Stimulated activated CD4-positive, alpha-beta T cell treated with anti-CD3 and anti-CD28 coated beads, Interleukin-12 subunit alpha, Interleukin-12 subunit beta, amount 100 ng/mL, for 24 hours (primary cell): ENCODE results near the gene NINL.

ENCODE experiments used
- DNase-seq, 2 experiments: peaks; one replicate each; pipeline ENCODE4 v3.0.0-alpha.2; 2020; ENCODE audit warnings: low read depth in 2 of 2

Gene NINL

DNA sequence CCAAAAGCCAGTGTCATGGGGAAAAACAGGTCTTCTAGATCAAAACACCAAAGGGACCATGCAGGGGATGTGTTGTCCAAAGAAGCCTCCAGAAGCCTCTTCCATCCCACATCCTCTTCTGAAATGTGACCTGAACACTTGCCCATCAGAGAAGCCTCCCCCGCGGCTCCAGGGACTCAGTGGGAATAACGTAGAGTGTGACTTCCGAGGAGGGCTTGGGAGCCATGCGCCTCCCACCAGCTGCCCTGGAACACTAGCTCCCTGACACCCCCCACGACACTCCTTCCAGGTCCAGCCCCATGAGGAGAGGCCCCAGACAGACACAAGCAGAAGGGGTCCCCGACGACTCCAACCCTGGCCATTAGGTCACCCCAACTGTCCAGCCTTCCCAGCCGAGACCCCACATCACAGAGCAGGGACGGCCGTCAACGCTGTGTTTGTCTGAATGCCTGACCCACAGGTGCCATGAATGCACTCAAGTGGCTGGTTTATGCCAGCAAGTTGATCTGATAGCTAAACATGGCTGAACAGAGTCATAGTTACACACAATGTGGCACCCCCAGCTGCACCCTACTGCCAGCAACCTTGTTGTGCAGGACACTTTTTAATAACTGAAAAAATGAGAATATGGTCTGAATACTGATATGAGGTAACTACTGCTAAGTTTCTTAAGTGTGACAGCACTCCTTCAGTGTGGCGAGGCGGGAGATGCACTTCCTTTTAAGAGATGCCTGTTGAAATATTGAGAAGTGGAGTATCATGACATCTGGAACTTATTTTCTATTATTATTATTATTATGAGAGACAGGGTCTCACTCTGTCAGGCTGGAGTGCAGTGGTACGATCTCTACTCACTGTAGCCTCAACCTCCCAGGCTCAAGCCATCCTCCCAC is 119.8 kb downstream of the NINL start:
- DNase-seq, result no peak

DNA sequence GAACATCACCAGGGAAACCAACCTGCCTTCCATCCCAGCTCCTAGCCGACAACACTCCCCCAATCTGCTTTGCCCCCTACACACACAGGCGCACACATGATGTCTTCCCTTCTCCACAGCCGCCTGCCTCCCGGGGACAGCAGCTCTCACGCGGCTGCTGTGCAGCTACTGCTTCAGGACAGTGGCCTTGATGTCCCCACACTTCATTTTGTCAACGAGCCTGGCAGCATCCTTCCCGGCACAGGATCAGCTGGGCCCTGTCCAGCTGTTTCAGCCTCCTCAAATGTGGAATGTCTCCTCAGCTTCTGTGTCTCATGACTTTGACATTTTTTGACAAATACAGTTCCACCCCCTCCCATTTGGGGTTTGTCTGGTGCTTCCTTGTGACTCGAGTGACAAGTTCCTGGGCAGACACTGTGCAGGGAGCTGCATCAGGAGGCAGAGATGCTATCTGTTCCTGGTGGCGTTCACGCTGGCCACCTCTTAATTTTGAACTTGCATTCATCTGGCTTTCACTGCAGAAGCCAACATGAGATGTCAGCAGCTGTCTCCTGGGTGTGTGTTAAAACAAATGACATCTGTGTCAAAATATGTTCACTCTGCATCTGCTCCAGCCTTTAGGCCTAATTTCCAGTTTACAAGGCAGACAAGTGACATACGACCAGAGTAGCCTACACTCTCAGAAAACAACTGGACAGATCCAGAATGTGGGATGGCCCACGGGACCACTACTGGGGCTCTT is 120.7 kb downstream of the NINL start:
- no peak for DNase-seq

DNA sequence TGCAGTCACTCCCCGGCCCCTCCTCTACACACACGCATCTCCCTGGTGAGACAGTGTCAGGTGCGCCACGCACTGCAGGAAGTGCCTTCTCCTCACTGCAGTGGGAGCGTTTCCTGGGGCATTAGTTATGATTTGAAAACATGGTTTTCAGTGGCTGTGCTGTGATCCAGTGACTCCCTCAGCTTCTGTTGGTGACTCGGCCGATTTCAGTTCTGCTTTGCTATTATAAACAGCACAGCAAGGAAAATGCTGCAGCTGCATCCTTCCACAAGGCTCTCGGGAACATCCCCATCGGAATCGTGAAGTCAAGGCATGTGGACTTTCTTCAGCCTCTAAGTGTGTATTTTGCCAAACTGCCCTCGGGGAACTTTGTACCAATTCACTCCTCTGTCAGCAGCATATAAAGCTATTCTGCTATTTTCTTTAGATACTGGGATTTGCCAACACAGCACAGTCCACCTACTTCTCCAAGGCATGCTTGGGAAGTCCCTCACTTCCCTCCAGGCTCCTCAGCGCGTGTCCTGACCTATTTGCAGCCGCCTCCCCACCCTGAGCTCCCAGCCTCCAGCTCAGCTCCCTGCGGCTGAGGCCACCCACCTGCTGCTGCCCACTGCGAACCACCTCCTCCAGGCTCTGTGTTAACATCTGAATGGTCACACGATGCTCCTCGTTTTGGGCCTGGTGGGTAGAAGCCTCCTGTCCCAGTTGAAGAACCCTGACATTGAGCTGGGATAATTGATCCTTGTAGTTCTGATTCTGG is 123.4 kb downstream of the NINL start:
- no peak for DNase-seq

DNA sequence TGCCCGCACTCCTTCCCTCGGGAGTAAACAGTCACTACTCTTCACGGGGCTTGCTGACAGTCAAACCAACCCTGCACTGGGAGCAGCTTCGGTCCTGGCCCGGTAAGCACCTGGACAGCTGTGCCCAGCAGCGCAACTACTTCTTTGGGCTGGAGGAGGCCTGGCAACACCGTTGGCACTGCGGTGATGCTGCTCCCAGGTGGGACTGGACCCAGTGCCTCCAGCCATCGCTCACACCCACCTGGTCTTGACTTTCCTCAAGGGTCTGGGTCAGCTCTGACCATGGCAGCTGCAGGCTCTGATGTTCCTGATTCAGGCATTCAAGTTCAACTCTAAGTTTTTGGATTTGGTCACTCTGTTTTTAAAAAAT is 124.1 kb downstream of the NINL start:
- no peak for DNase-seq

GRCh38 chr20:25460566-25461280 is 124.6 kb downstream of the NINL start:
- no peak for DNase-seq

DNA sequence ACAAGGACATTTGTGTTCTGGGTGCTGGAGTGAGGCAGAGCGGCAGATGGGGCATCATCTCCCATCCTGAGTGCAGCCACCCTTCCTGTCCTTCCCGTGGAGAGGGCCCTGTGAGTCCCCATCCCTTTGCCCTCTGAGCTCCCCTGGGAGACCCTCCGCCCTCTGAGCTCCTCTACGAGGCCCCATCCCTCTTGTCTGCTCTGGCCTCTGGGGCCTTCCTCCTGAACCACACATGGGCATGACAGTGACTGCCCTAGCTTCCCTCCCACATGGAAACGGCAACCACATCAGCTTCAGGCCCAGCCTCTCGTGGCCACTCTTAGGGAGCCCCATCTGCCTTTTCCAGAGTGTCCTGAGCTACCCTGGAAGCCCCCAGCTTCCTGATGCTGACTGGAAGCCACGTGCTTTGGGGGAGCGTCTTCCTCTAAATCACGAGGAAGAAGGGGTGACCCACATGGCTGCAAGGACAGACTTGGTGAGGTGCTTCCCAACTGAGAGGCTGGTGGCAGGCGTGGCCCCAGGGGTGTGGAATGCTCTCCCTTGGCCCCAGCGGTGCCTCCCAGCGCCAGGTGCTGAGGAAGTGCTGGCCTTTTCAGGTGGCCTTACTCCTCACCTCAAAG is 125.3 kb downstream of the NINL start:
- DNase-seq, result no peak

DNA sequence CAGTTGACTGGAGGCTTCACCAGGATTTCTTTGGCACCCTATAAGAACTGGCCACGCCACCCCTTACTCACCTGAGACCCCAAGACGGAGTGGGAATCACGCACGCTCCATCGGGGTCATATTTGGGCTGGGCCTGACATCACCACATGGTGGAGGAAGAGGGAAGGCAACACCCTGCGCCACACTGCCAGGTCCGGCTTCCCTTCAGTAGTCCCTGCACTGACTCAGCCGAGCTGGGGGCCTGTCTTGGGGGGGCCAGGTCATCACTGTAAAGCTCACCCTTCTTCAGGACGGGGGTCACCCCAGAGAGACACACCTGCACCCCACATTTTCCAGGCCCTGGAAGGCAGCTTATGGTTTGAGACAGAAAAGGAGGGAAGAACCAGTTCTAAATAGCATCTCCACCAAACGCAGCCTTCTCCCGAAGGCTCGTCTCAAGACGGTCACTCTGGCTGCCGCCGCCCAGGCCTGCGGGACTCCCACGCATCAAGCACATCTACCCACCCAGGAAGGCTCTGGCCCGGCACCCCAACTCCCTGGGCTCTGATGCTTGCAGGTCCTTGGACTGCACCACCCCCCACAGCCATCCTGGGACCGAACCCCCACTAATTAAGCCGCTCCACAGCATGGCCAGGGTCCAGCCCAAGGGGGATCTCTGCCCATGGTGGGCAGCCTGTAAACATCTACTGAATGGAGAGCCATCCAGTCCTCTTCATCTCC is 126.1 kb downstream of the NINL start:
- no peak for DNase-seq

DNA sequence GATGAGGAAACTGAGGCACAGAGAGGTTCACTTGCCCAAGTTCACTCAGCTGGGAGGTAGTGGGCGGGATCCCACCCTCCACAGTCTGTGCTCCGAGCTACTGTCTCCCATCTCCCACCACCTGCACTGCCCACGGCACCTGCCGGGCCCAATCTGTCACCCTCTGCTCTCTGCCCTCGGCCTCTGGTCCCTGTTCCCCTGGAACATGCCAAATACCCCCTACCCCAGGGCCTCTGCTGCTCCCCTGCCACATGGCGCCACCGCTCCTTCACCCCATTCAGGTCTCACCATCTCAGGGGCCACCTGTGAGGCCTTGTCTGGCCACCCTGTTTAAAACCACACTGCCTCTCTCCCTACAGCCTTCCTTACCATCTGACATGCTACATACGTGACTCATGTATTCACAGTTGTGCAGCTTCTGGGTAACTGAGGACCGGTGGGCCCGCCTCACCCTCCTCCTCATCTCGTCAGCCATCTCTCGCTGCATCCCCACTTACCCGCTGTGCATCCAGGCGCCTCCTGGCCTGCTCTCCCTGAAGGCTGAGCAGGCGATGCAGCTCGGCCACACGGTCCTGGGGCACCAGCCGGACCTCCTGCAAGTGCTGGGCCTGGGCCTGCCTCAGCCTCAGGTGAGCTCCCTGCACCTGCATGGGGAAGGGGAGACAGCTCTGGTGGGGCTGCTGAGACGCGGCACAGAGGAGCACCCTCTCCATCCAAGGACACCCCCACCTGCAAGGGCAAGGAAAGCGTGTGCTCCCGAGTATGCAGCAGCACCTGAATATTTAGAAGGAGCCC is 127.2 kb downstream of the NINL start:
- no peak for DNase-seq

- no peak for DNase-seq
Observed at GRCh38 chr20:25454153-25454900, 131.0 kb downstream of the NINL start.

DNA sequence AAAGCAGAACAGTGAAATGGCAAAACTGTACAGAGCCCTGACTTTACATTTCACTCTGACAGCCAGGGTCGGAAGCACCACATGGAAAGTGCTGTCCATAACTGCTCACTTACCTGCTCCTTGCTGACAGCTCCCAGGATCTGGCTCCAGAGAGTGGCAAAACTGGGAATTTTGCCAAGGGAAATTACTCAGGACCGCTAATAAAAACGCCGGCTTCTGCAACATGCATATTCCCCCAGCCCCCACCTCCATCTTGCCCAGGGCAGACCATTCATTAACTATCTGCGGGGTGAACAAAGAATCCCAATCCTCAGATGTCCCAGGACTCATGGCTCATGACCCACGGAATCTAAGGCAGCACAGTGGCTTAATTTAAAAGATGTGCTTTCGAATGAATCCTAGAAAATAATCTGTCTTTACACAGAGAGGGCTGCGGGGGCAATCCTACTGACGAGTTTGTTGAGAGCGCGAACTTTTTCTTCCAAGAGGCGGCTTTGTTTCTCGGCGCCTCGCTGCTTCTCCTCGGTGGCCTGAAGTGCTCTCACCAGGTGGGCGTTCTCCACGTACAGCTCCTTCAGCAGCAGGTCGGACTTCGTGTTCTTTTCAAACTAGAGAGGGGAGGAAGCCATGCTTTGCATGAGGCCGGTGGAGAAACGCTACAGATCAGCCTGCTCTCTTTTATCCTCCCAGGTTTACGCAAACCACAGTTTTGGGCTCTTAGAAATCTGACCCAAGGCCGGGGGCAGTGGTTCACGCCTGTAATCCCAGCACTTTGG is 132.1 kb downstream of the NINL start:
- DNase-seq, result no peak

DNA sequence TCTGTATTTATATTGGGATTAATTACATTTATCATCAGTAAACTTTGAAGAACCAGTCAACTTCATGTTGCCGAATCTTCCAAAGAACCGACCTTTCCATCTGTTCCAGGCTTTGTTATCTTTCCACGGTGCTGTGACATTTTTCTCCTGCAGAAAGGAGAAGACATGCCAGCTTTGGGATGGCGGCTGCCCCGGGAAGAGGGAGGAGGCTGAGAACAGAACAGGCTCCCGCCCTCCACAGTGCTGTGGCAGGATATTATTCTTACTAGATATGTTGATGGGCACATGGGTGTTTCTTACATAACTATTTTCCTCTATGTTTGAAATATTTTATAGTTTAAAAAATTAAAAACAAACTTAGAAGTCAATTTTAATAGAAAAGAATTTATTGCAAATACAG is 133.0 kb downstream of the NINL start:
- no peak for DNase-seq

DNA sequence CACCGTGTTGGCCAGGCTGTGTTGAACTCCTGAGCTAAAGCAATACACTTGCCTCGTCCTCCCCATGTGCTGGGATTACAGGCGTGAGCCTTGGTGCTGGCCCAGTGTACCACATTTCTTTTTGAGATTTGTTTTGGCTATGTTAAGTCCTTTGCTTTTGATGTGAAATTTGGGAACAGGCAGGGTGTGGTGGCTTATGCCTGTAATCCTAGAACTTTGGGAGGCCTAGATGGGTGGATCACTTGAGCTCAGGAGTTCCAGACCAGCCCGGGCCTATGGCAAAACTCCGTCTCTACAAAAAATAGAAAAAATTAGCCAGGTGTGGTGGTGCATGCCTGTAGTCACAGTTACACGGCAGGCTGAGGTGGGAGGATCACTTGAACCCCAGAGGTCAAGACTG is 137.7 kb downstream of the NINL start:
- no peak for DNase-seq

DNA sequence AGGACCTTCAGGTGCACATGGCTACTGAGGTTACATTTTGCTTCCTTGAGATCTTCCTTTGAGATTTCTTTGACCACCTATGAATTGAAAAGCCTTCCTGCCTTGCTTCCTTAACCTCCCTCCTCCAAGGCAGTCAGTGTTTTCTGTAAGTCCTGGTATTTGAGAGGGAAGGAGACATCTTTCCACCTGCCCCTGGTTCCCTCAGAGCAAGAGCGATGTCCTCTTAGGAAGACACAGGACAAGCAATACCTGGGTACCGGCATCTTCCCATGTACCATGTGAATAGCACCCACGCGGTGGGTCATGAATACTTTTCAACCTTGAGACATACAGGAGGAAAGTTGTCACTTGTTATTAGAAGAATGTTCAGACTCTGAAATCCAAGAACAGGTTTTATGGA is 140.8 kb downstream of the NINL start:
- no peak for DNase-seq

- DNase-seq, result no peak
Observed at GRCh38 chr20:25439328-25439727, 146.0 kb downstream of the NINL start.

DNA sequence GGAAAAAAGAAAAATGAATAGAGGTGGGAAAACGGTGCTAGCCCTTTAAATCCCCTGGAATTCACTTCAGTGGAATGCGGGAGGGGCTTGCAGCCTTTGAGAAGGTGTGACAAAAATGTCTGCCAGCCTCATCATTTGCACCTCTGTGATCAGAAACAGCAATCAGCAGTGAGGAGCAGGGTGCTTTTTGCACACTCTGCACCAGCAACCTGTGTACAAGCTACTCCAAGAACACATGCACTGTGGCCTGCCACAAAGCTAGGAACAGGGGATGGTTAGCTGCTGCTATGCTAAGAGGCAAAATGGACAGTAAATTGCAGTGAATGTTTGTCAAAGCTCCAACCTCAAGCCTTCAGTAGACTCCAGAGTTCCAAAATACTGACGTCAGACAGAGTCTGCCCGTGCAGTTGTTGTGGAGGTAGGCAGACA is 148.2 kb downstream of the NINL start:
- no peak for DNase-seq

DNA sequence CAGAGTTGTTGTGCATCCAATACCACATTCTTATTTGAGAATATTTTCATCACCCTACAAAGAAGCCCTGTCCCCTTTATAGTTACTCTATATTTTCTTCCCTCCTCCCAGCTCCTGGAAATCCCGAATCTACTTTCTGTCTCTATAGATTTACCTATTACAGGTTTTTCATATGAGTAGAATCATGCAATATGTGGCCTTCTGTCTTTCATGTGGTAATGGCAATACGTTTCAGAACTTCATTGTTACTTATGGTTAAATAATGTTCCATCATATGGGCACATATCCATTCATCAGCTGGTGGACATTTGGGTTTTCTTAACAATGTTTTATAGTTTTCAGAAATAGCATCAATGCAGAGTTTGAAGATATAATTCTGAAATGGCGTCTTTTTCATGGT is 160.8 kb downstream of the NINL start:
- DNase-seq, result no peak

GRCh38 chr20:25422032-25422431 is 163.3 kb downstream of the NINL start:
- DNase-seq, result no peak

DNA sequence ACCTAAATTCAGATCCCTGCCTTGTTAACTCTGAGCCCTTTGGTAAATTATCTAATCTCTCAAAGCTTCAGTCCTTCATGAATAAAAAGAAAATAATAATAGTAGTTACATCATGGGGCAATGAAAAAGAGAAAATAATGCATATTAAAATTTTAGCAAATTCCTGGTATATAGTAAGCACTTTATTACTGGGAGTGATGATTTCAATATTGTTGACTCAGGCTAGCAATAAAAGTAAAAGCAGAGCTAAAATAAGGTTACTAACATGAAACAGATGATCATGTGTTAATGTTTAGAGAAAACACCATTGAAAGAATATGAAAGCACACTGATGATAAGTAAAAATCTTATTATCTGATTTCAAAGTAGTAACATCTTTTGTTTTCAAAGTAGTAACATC is 164.2 kb downstream of the NINL start:
- no peak for DNase-seq
